H1 (cell line): Measurements from ENCODE around the gene POLRMT. TPM values are rescaled to one million over a fixed set of nuclear protein-coding genes. Genes with fewer than 3 reads are reported as not detected.

ENCODE experiments used
- CTCF ChIA-PET: fragments of 300-600 bp; sonication (Branson Sonifier 250); formaldehyde crosslinking; loops from one replicate; lab custom pipeline; 2021; ENCODE audit not compliant: partially characterized antibody; lab: Charles Lee
- POLR2A ChIA-PET: fragments of 300-600 bp; sonication (Branson Sonifier 250); formaldehyde crosslinking; loops from one replicate; lab custom pipeline; 2021; ENCODE audit warnings: inconsistent platforms; ENCODE audit not compliant: partially characterized antibody; lab: Charles Lee
- DNase-seq, 2 experiments: peaks; one replicate each; pipeline versions ENCODE4 v3.0.0 to v3.0.0-alpha.2; 2010 to 2022; ENCODE audit warnings: low spot score in 2 of 2, low read depth in 1 of 2, mixed read lengths in 1 of 2
- FAIRE-seq: peaks from 2 replicates; lab custom pipeline; 2011; peaks lifted over from hg19 to GRCh38; lab: Jason Lieb, UNC
- H2AFZ ChIP-seq: 2 replicates; pipeline ENCODE4 v1.8.1; 2012; ENCODE audit warnings: low read length, inconsistent platforms
- H2AK5ac ChIP-seq: 2 replicates; pipeline ENCODE4 v1.6.1; 2013; ENCODE audit warnings: low read depth, low read length
- H2BK120ac ChIP-seq: replicated peaks from 2 replicates; pipeline ENCODE3; 2013; ENCODE audit warnings: low read depth, low read length, inconsistent platforms
- H2BK12ac ChIP-seq: 2 replicates; pipeline ENCODE4 v1.6.1; 2013; ENCODE audit warnings: low read depth, low read length
- H2BK15ac ChIP-seq: 2 replicates; pipeline ENCODE4 v1.6.1; 2013; ENCODE audit warnings: low read length
- H2BK20ac ChIP-seq: 2 replicates; pipeline ENCODE4 v1.6.1; 2013; ENCODE audit warnings: low read length
- H2BK5ac ChIP-seq: 2 replicates; pipeline ENCODE4 v1.6.1; 2013; ENCODE audit warnings: low read depth, low read length
- H3K14ac ChIP-seq: 2 replicates; pipeline ENCODE4 v1.6.1; 2013; ENCODE audit warnings: inconsistent platforms; ENCODE audit not compliant: insufficient read length
- H3K18ac ChIP-seq: 2 replicates; pipeline ENCODE4 v1.6.1; 2013; ENCODE audit warnings: low read length; ENCODE audit errors: extremely low read depth
- H3K23ac ChIP-seq: 2 replicates; pipeline ENCODE4 v1.6.1; 2013; ENCODE audit warnings: inconsistent platforms; ENCODE audit not compliant: insufficient read length
- H3K23me2 ChIP-seq: 2 replicates; pipeline ENCODE4 v1.6.1; 2013; ENCODE audit warnings: low read depth, low read length
- H3K27ac ChIP-seq: 2 replicates; pipeline ENCODE4 v1.6.1; 2011; ENCODE audit warnings: low read depth, low read length, inconsistent platforms
- H3K27me3 ChIP-seq, 4 experiments: replicated peaks in 1 of 4; 1 replicate in 1 of 4; 2 replicates in 3 of 4; pipeline versions ENCODE4 v1.6.1 to v1.8.1; 2011 to 2013; ENCODE audit warnings: low read length in 3 of 4, mild to moderate bottlenecking in 3 of 4, inconsistent platforms in 2 of 4, mixed read lengths in 2 of 4, moderate library complexity in 1 of 4; ENCODE audit not compliant: control insufficient read depth in 3 of 4, insufficient read depth in 3 of 4; ENCODE audit errors: extremely low read depth in 1 of 4
- H3K36me3 ChIP-seq, 4 experiments: 2 replicates each; pipeline versions ENCODE4 v1.6.1 to v1.8.1; 2011 to 2013; ENCODE audit warnings: mild to moderate bottlenecking in 4 of 4, low read length in 3 of 4, moderate library complexity in 2 of 4, control low read depth in 1 of 4, inconsistent platforms in 1 of 4; ENCODE audit not compliant: insufficient read depth in 4 of 4, control insufficient read depth in 2 of 4
- H3K4ac ChIP-seq: replicated peaks from 2 replicates; pipeline ENCODE3; 2013; ENCODE audit warnings: low read length, low read depth, mixed read lengths, inconsistent platforms; ENCODE audit not compliant: insufficient read length
- H3K4me1 ChIP-seq, 4 experiments: replicated peaks in 1 of 4; 1 replicate in 1 of 4; 2 replicates in 3 of 4; pipeline versions ENCODE4 v1.6.1 to v1.8.1; 2011 to 2013; ENCODE audit warnings: low read length in 3 of 4, inconsistent platforms in 2 of 4, mixed read lengths in 1 of 4; ENCODE audit not compliant: insufficient read depth in 4 of 4, control insufficient read depth in 3 of 4
- H3K4me2 ChIP-seq, 2 experiments: 2 replicates each; pipeline versions ENCODE4 v1.6.1 to v1.8.1; 2011 to 2013; ENCODE audit warnings: low read depth in 2 of 2, low read length in 2 of 2, control low read depth in 1 of 2, inconsistent platforms in 1 of 2, mild to moderate bottlenecking in 1 of 2; ENCODE audit not compliant: insufficient read depth in 1 of 2
- H3K4me3 ChIP-seq, 4 experiments: fragments of 200-600, 300-600 bp in 1 of 4; sonication (generic), shearing (Covaris generic), sonication (Bioruptor Twin) in 1 of 4; 2 replicates each; pipeline versions ENCODE4 v1.5.1 to v1.8.1; 2011 to 2016; ENCODE audit warnings: low read length in 4 of 4, low read depth in 3 of 4, control low read depth in 2 of 4, inconsistent platforms in 2 of 4, mild to moderate bottlenecking in 2 of 4, mixed read lengths in 1 of 4, moderate library complexity in 1 of 4; ENCODE audit not compliant: insufficient read depth in 2 of 4; ENCODE audit errors: extremely low read depth in 1 of 4
- H3K56ac ChIP-seq: replicated peaks from 2 replicates; pipeline ENCODE3; 2013; ENCODE audit warnings: low read depth, mild to moderate bottlenecking, mixed read lengths, low read length, inconsistent platforms; ENCODE audit not compliant: insufficient read length
- H3K79me1 ChIP-seq: 2 replicates; pipeline ENCODE4 v1.6.1; 2013; ENCODE audit warnings: low read depth, low read length, control low read depth
- H3K79me2 ChIP-seq, 2 experiments: 2 replicates each; pipeline versions ENCODE4 v1.6.1 to v1.8.1; 2012 to 2013; ENCODE audit warnings: low read length in 2 of 2, mild to moderate bottlenecking in 2 of 2, inconsistent platforms in 1 of 2; ENCODE audit not compliant: insufficient read depth in 2 of 2, control insufficient read depth in 1 of 2
- H3K9ac ChIP-seq, 4 experiments: replicated peaks in 1 of 4; 1 replicate in 1 of 4; 2 replicates in 3 of 4; pipeline versions ENCODE4 v1.6.1 to v1.8.1; 2011 to 2013; ENCODE audit warnings: low read depth in 3 of 4, low read length in 3 of 4, control low read depth in 2 of 4, mild to moderate bottlenecking in 2 of 4, moderate library complexity in 2 of 4, inconsistent platforms in 1 of 4; ENCODE audit errors: extremely low read depth in 1 of 4
- H3K9me3 ChIP-seq, 2 experiments: 2 replicates each; pipeline versions ENCODE4 v1.6.1 to v1.8.1; 2012 to 2013; ENCODE audit warnings: mild to moderate bottlenecking in 2 of 2, moderate library complexity in 2 of 2, control low read depth in 1 of 2, inconsistent platforms in 1 of 2, low read depth in 1 of 2, low read length in 1 of 2, mixed read lengths in 1 of 2; ENCODE audit not compliant: insufficient read depth in 2 of 2
- H4K20me1 ChIP-seq, 2 experiments: replicated peaks in 1 of 2; 2 replicates each; pipeline versions ENCODE3 to v1.8.1; 2011 to 2013; ENCODE audit warnings: inconsistent platforms in 2 of 2, low read length in 2 of 2, mild to moderate bottlenecking in 1 of 2; ENCODE audit not compliant: insufficient read depth in 2 of 2, control insufficient read depth in 1 of 2
- H4K5ac ChIP-seq: 2 replicates; pipeline ENCODE4 v1.6.1; 2013; ENCODE audit warnings: low read length, low read depth, mixed read lengths, inconsistent platforms; ENCODE audit not compliant: insufficient read length
- H4K8ac ChIP-seq: 2 replicates; pipeline ENCODE4 v1.8.0; 2013; ENCODE audit warnings: mild to moderate bottlenecking, moderate library complexity, low read length, inconsistent platforms; ENCODE audit not compliant: insufficient read depth; ENCODE audit errors: extremely low read depth
- H4K91ac ChIP-seq: replicated peaks from 2 replicates; pipeline ENCODE3; 2013; ENCODE audit warnings: low read length, mixed read lengths, inconsistent platforms; ENCODE audit not compliant: insufficient read length
- ATF2 ChIP-seq: IDR thresholded peaks from 2 replicates; pipeline ENCODE4 v1.6.1; 2012; ENCODE audit warnings: low read length, inconsistent platforms
- BRCA1 ChIP-seq: IDR thresholded peaks from 2 replicates; pipeline ENCODE4 v1.6.1; 2012; ENCODE audit warnings: low read depth, low read length, improper control_type of control experiment
- EP300 ChIP-seq, 2 experiments: IDR thresholded peaks; 1 replicate in 1 of 2; 2 replicates in 1 of 2; pipeline ENCODE4 v1.6.1; 2011 to 2012; ENCODE audit warnings: low read depth in 2 of 2, low read length in 2 of 2, mild to moderate bottlenecking in 2 of 2, borderline replicate concordance in 1 of 2, inconsistent platforms in 1 of 2, moderate library complexity in 1 of 2
- KDM5A ChIP-seq: fragments of 200-600 bp; IDR thresholded peaks from 2 replicates; pipeline ENCODE4 v1.7.1; 2012; ENCODE audit warnings: mild to moderate bottlenecking, low read length, inconsistent platforms, mixed read lengths
- RNF2 ChIP-seq: fragments of 200-900, 300-1000 bp; sonication (generic); IDR thresholded peaks from 2 replicates; pipeline ENCODE4 v1.7.1; 2016; ENCODE audit warnings: borderline replicate concordance, low read depth, mild to moderate bottlenecking, antibody characterized with exemption, low read length; ENCODE audit not compliant: poor library complexity, severe bottlenecking; ENCODE audit errors: missing control alignments
- SP2 ChIP-seq: IDR thresholded peaks from 2 replicates; pipeline ENCODE4 v1.6.1; 2012; ENCODE audit warnings: mild to moderate bottlenecking, low read length, inconsistent platforms
- SRF ChIP-seq: IDR thresholded peaks from 2 replicates; pipeline ENCODE4 v1.6.1; 2011; ENCODE audit warnings: mild to moderate bottlenecking, low read depth, low read length, moderate library complexity
- WGBS, 2 experiments: shearing (Covaris generic) in 1 of 2; methylation state at CpG; one replicate each; pipeline versions ENCODE4 v1.1.6 to v1.1.7; 2013 to 2015; ENCODE audit warnings: low lambda C conversion rate in 2 of 2, mixed read lengths in 2 of 2, inconsistent platforms in 1 of 2, low coverage in 1 of 2, missing lambda C conversion rate in 1 of 2; ENCODE audit not compliant: insufficient replicate concordance in 2 of 2, insufficient coverage in 1 of 2, insufficient read length in 1 of 2; ENCODE audit errors: extremely low coverage in 1 of 2, missing lambda C conversion rate in 1 of 2; 5-methylcytosine and 5-hydroxymethylcytosine counted together
- polyA plus RNA-seq, 7 experiments: library from polyadenylated mRNA; depleted of rRNA in 3 of 7; stranded (reverse) in 5 of 7; unstranded in 2 of 7; fragments of >200 nt in 5 of 7; fragments of 200-250 nt in 2 of 7; gene quantifications; 1 replicate in 5 of 7; 2 replicates in 1 of 7; 4 replicates in 1 of 7; pipeline versions ENCODE4 v1.2.1 to v1.2.3, GENCODE V29; 2011 to 2013; ENCODE audit warnings: missing spikeins in 2 of 7, mixed read lengths in 2 of 7
- total RNA-seq: library from RNA; stranded (reverse); fragmentation: NEBNext Ultra II Directional; extraction: Animal tissue kit (Norgen Biotek cat#: 25700); gene quantifications from 2 replicates; pipeline ENCODE4 v1.2.1, GENCODE V29; 2021

POLRMT gene
- total and polyA plus RNA-seq, 2 of the 8 experiments (the other 6 are each of a cell fraction or from before 2014, with no cell fraction given), result 93.0 to 111 TPM

- POLR2A ChIA-PET, result interaction anchor here (0.8 to 1.1 kb wide), 2 partner anchors 11 to 39 kb away, joined by 3 read pairs; no protein-coding TSS in a partner anchor
- 61% methylated on average over 30 of the region's 31 CpGs; no CpG with 5 or more reads in 1 of the 2 experiments for WGBS, 2 experiments
These were observed 28.3 kb upstream of the POLRMT start for GRCh38 chr19:661427-662196.

More at GRCh38 chr19:661427-662196, 28.3 kb upstream of the POLRMT start:
- Histone ChIP-seq H3K4me3 (peak overlapping the region; percentile 76 to 99 (median 78)), H3K27ac (no peak overlapping the region), H2BK5ac (no peak overlapping the region; the same call in 1 of the 2 replicates), H3K4ac (no peak overlapping the region), H3K4me2 (peak overlapping the region; percentile 80 to 93), H2BK120ac (no peak overlapping the region), H4K5ac (no peak overlapping the region), H3K27me3 (peaks cover 0 to 6% (median 2%) of the 10 kb centered on the region in 4 experiments; a peak in 1 of 7 replicates), H4K20me1 (peaks cover 38 to 43% of the 10 kb centered on the region in 2 experiments), H3K9me3 (peaks cover 5 to 6% of the 10 kb centered on the region in 2 experiments; a peak in 2 of 4 replicates), H3K23ac (no peak overlapping the region), H3K9ac (peak overlapping the region in 3 of 4 experiments; percentile 59 to 85 (median 75); a peak in 5 of 7 replicates), H2BK12ac (no peak overlapping the region), H3K4me1 (peaks cover 0 to 14% (median 6%) of the 10 kb centered on the region in 4 experiments; a peak in 5 of 7 replicates), H3K23me2 (peaks cover 3% of the 10 kb centered on the region; the same call in 1 of the 2 replicates), H3K56ac (no peak overlapping the region), H2AFZ (no peak overlapping the region), H3K18ac (no peak overlapping the region; the same call in 1 of the 2 replicates), H2BK20ac (no peak overlapping the region), H4K8ac (no peak overlapping the region), H3K14ac (no peak overlapping the region), H3K36me3 (peaks cover 0 to 6% (median 0%) of the 10 kb centered on the region in 4 experiments; a peak in 1 of 8 replicates), H3K79me1 (peaks cover 5% of the 10 kb centered on the region), H3K79me2 (peaks cover 49 to 63% of the 10 kb centered on the region in 2 experiments), H4K91ac (no peak overlapping the region), H2AK5ac (no peak overlapping the region), H2BK15ac (no peak overlapping the region)
- no peak for TF ChIP-seq RNF2
- TF ChIP-seq SRF, result no peak
- TF ChIP-seq EP300 (IDR thresholded peaks at IDR 0.05; ENCODE audit: borderline replicate concordance in 1 of 2, low read depth in 2 of 2, low read length in 2 of 2), result no peak
- no peak for TF ChIP-seq SP2
- TF ChIP-seq BRCA1, result no peak
- no peak for TF ChIP-seq KDM5A
- no peak for TF ChIP-seq ATF2
- DNase-seq, result no peak
- FAIRE-seq, result no peak
- CTCF ChIA-PET, result interaction anchor here (1.2 kb wide), 1 partner anchor 9 kb away, joined by 4 read pairs; no protein-coding TSS in a partner anchor
